ENCODE measurements around the gene ITGB3. TPM values are rescaled to one million over a fixed set of nuclear protein-coding genes. Genes with fewer than 3 reads are reported as not detected.
A peak's percentile ranks its signal among the peaks of the same experiment; 100 is the strongest.

Gene ITGB3
- total and polyA plus RNA-seq, 2 of the 4 experiments (the other 2 are of a cell fraction): 9.8 to 17.6 TPM

DNA sequence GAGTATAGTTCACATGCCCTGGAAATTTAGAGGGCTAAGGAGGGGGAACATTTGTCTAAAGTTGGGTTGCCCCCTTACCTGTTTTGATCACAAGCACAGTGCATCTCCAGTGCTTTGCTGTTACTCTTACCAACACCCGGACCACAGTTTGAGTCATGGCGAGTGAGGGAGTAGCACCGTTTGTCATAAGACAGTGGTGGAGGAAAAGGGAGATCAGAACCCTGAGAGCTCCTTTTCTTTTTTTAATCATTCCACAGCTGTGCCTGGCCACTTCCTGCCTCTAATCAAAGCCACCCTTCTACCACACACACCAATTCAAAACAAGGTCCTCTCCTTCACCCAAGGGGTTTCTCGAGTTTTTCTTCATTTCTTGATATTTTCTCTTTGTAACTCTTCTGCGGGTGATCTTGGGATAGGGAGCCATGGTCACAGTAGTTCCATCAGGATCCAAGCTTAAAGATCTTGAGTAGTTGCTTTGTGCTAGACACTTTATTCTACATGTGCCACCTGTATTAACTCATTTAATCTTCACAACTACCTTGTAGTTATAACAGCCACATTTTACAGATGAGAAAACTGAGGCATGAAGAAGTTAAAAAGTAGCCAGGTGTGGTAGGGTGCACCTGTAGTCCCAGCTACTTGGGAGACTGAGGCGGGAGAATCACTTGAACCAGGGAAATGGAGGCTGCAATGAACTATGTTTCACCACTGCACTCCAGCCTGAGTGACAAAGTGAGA is 49.5 kb upstream of the ITGB3 start:
- Histone ChIP-seq H2AK9ac (replicated peaks; ENCODE audit: low read depth, low read length, poor library complexity) (peak overlapping the region; percentile 44), H2AFZ (replicated peaks; ENCODE audit: low read length, poor library complexity) (peak overlapping the region; percentile 66)
- DNase-seq: peak; percentile 64

More for the DNA sequence above, 49.5 kb upstream of the ITGB3 start:
- peak overlapping the region; percentile 55 for H2BK20ac ChIP-seq (ENCODE audit: low read depth, low read length)
- intact Hi-C loops (cut with micrococcal nuclease) (no loop called here), dilution Hi-C loops (cut with HindIII; ENCODE audit: low sequenced_read_pairs, unreplicated experiment) (no loop called here), in situ Hi-C loops (cut with MboI; ENCODE audit: low sequenced_read_pairs) (no loop called here)
- H3K27me3 ChIP-seq (ENCODE audit: control insufficient read depth, insufficient read depth, low read length): no peaks in the 10 kb centered on the region
- peaks cover 24% of the 10 kb centered on the region for H3K4me1 ChIP-seq (ENCODE audit: control insufficient read depth, insufficient read depth, low read length)
- ATAC-seq (ENCODE audit: low read depth): no peak
- ChIA-PET POLR2A (ENCODE audit: unreplicated experiment) (no interaction called here), CTCF (interaction anchor here (0.7 kb wide), 1 partner anchor 109 kb away, joined by 3 read pairs; no protein-coding TSS in a partner anchor)
- H2AK5ac ChIP-seq (ENCODE audit: low read depth, low read length): no peak overlapping the region; the same call in 1 of the 2 replicates
- H3K4me2 ChIP-seq (ENCODE audit: low read depth, low read length): no peak overlapping the region
- H3K9me1 ChIP-seq (ENCODE audit: insufficient read depth, low read length): peaks cover 19% of the 10 kb centered on the region
- H3K36me3 ChIP-seq (ENCODE audit: control insufficient read depth, insufficient read depth, low read length): no peaks in the 10 kb centered on the region
- H3K9me3 ChIP-seq (ENCODE audit: control insufficient read depth, insufficient read depth, low read length): no peaks in the 10 kb centered on the region
- no peak overlapping the region for H4K91ac ChIP-seq (ENCODE audit: insufficient read depth, low read depth, low read length)
- peak overlapping the region; percentile 37; the same call in 1 of the 2 replicates for H4K5ac ChIP-seq (ENCODE audit: low read depth, low read length)
- no peak overlapping the region for H2BK120ac ChIP-seq (ENCODE audit: low read depth, low read length)
- TF ChIP-seq RAD21 (IDR thresholded peaks at IDR 0.05; ENCODE audit: low read length) (no peak), BHLHE40 (IDR thresholded peaks at IDR 0.05; ENCODE audit: low read depth, low read length) (no peak), MXI1 (IDR thresholded peaks at IDR 0.05; ENCODE audit: borderline replicate concordance, low read depth, low read length) (no peak), RCOR1 (IDR thresholded peaks at IDR 0.05; ENCODE audit: insufficient replicate concordance, low read length) (no peak), MAZ (IDR thresholded peaks at IDR 0.05; ENCODE audit: borderline replicate concordance, low read depth, low read length) (no peak), CEBPB (IDR thresholded peaks at IDR 0.05; ENCODE audit: low read depth, low read length) (no peak), CTCF (conservative IDR thresholded peaks at IDR 0.05; ENCODE audit: low read depth, low read length) (no peak), RFX5 (IDR thresholded peaks at IDR 0.05; ENCODE audit: low read depth, low read length) (no peak), NFE2L2 (IDR thresholded peaks at IDR 0.05; ENCODE audit: low read depth, low read length) (no peak)
- no peaks in the 10 kb centered on the region for H4K20me1 ChIP-seq (ENCODE audit: insufficient read depth, low read length)
- H3K4ac ChIP-seq (ENCODE audit: low read depth, low read length): peak overlapping the region; percentile 37; the same call in 1 of the 2 replicates
- H3K27ac ChIP-seq (ENCODE audit: insufficient read depth, low read length): no peak overlapping the region
- H3K23ac ChIP-seq (ENCODE audit: low read depth, low read length): peak overlapping the region; percentile 54; the same call in 1 of the 2 replicates
- H3K9ac ChIP-seq (ENCODE audit: low read depth, low read length): no peak overlapping the region
- H3K18ac ChIP-seq (ENCODE audit: low read depth, low read length): peak overlapping the region; percentile 17; the same call in 1 of the 2 replicates
- H3K79me1 ChIP-seq (ENCODE audit: low read depth in 1 of 2, low read length in 2 of 2): 0 out of 4 replicates have a peak, but pooled peaks cover 0 to 3% of the 10 kb centered on the region in 2 experiments
- H2BK5ac ChIP-seq (ENCODE audit: low read depth, low read length, poor library complexity, severe bottlenecking): no peak overlapping the region
- H3K14ac ChIP-seq (replicated peaks; ENCODE audit: low read depth, low read length): no peak overlapping the region
- no peak overlapping the region for H3K4me3 ChIP-seq (ENCODE audit: insufficient read depth, low read depth, low read length)
- 80% methylated on average over 1 of the region's 6 CpGs; no CpG with 5 or more reads in 1 of the 2 experiments for WGBS, 2 experiments (ENCODE audit: extremely low coverage in 2 of 2, insufficient read length in 1 of 2)
- no peak overlapping the region; a peak in 2 of 4 replicates for H4K8ac ChIP-seq (ENCODE audit: low read depth in 2 of 2, low read length in 2 of 2)
- no TSS peak for BruUV-seq (replicated peaks)
- H2BK15ac ChIP-seq (ENCODE audit: low read depth, low read length): peak overlapping the region; percentile 3; the same call in 1 of the 3 replicates
- no peak overlapping the region for H3K56ac ChIP-seq (ENCODE audit: extremely low read depth, insufficient read depth, low read length)
